Adipocyte (in vitro differentiated cells): ENCODE data around the gene TEX2.

ENCODE experiments used
- DNase-seq: peaks from one replicate; pipeline ENCODE4 v3.0.0-alpha.2; 2015; ENCODE audit warnings: low read depth
- H3K27me3 ChIP-seq: replicated peaks from 2 replicates; pipeline ENCODE4 v1.7.0; 2013; ENCODE audit warnings: mild to moderate bottlenecking, low read length, moderate library complexity; ENCODE audit not compliant: control insufficient read depth, insufficient read depth
- H3K36me3 ChIP-seq: 2 replicates; pipeline ENCODE4 v1.7.0; 2013; ENCODE audit warnings: low read length, mild to moderate bottlenecking, moderate library complexity; ENCODE audit not compliant: control insufficient read depth, insufficient read depth, severe bottlenecking
- H3K4me1 ChIP-seq: 2 replicates; pipeline ENCODE4 v1.7.0; 2013; ENCODE audit warnings: mild to moderate bottlenecking, low read length, moderate library complexity; ENCODE audit not compliant: control insufficient read depth, insufficient read depth
- H3K4me3 ChIP-seq: 2 replicates; pipeline ENCODE4 v1.7.0; 2013; ENCODE audit warnings: mild to moderate bottlenecking, low read length, moderate library complexity
- H3K9ac ChIP-seq: 2 replicates; pipeline ENCODE4 v1.7.0; 2013; ENCODE audit warnings: mild to moderate bottlenecking, low read length, moderate library complexity
- H3K9me3 ChIP-seq: 2 replicates; pipeline ENCODE4 v1.7.0; 2013; ENCODE audit warnings: mild to moderate bottlenecking, low read length, moderate library complexity; ENCODE audit not compliant: control insufficient read depth

TEX2 gene

GRCh38 chr17:64263000-64263766 is at the start of gene TEX2:
Gene TEX2, minus strand, starts transcription at chr17:64263260. Its CDS starts 49,043 bp downstream, at chr17:64214217.
- Histone ChIP-seq H3K9ac (peak within 1 kb of the TSS; percentile 90), H3K4me3 (peak within 1 kb of the TSS; percentile 97), H3K4me1 (peaks cover 32% of the 10 kb centered on the region), H3K9me3 (no peaks in the 10 kb centered on the region), H3K27me3 (peaks cover 7% of the 10 kb centered on the region), H3K36me3 (no peaks in the 10 kb centered on the region)
- DNase-seq = peak; percentile 95

- Histone ChIP-seq H3K9me3 (no peaks in the 10 kb centered on the region), H3K9ac (no peak overlapping the region), H3K4me3 (no peak overlapping the region), H3K36me3 (no peaks in the 10 kb centered on the region), H3K4me1 (peaks cover 8% of the 10 kb centered on the region), H3K27me3 (no peaks in the 10 kb centered on the region)
- no peak for DNase-seq
Observed at GRCh38 chr17:64309710-64310109, 46.6 kb upstream of the TEX2 start.

- Histone ChIP-seq H3K9ac (no peak overlapping the region), H3K36me3 (no peaks in the 10 kb centered on the region), H3K4me1 (peaks cover 7% of the 10 kb centered on the region), H3K9me3 (no peaks in the 10 kb centered on the region), H3K4me3 (no peak overlapping the region), H3K27me3 (no peaks in the 10 kb centered on the region)
- no peak for DNase-seq
Observed at GRCh38 chr17:64309021-64309420, 46.0 kb upstream of the TEX2 start.

- peak; percentile 85 for DNase-seq
- H3K27me3 ChIP-seq = no peaks in the 10 kb centered on the region
- H3K9ac ChIP-seq = no peak overlapping the region
- H3K4me1 ChIP-seq = peaks cover 14% of the 10 kb centered on the region
- no peaks in the 10 kb centered on the region for H3K36me3 ChIP-seq
- no peaks in the 10 kb centered on the region for H3K9me3 ChIP-seq
- H3K4me3 ChIP-seq = no peak overlapping the region
Observed at GRCh38 chr17:64306850-64307463, 43.9 kb upstream of the TEX2 start.

GRCh38 chr17:64304551-64304950 is 41.5 kb upstream of the TEX2 start:
- H3K9ac ChIP-seq = no peak overlapping the region
- no peak overlapping the region for H3K4me3 ChIP-seq
- no peaks in the 10 kb centered on the region for H3K9me3 ChIP-seq
- no peaks in the 10 kb centered on the region for H3K36me3 ChIP-seq
- H3K4me1 ChIP-seq = peaks cover 16% of the 10 kb centered on the region
- no peak for DNase-seq
- H3K27me3 ChIP-seq = no peaks in the 10 kb centered on the region

DNA sequence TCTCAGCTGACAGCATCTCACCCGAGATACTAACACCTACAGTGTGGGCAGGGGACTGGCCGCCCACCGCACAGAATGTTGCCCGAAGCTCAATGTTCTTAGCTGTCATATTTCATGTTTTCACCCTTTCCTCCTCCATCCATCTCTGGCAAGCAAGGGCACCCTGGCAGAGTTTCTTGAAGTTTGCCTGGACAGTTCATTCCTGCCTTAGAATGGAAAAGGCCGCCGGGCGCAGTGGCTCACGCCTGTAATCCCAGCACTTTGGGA is 37.6 kb upstream of the TEX2 start:
- H3K4me3 ChIP-seq = no peak overlapping the region
- H3K36me3 ChIP-seq = no peaks in the 10 kb centered on the region
- no peak overlapping the region for H3K9ac ChIP-seq
- H3K4me1 ChIP-seq = peaks cover 23% of the 10 kb centered on the region
- no peaks in the 10 kb centered on the region for H3K9me3 ChIP-seq
- no peaks in the 10 kb centered on the region for H3K27me3 ChIP-seq
- no peak for DNase-seq

GRCh38 chr17:64297467-64298088 is 34.5 kb upstream of the TEX2 start:
- H3K9ac ChIP-seq = no peak overlapping the region
- no peaks in the 10 kb centered on the region for H3K27me3 ChIP-seq
- H3K9me3 ChIP-seq = no peaks in the 10 kb centered on the region
- H3K36me3 ChIP-seq = no peaks in the 10 kb centered on the region
- H3K4me3 ChIP-seq = no peak overlapping the region
- H3K4me1 ChIP-seq = peaks cover 14% of the 10 kb centered on the region
- no peak for DNase-seq

DNA sequence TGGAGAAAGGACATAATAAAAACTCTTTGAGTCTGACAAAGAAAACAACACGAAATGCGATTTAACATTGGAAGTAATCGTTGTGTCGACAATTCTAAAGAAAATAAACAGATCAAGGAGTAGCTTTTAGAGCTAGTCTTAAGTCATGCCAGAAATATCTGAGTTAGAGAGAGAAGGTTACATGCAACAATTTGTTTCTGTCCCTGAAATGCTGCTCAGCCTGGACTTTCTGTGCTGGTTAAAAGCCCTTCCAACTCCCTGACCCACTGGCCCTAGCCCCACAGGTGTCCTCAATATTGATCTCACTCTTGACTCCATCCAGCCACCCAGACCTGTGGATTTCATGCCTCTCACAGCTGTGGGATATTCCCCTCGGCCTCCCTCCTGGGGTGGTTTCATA is 33.2 kb upstream of the TEX2 start:
- Histone ChIP-seq H3K9ac (no peak overlapping the region), H3K27me3 (no peaks in the 10 kb centered on the region), H3K4me3 (no peak overlapping the region), H3K9me3 (peaks cover 5% of the 10 kb centered on the region), H3K4me1 (peaks cover 9% of the 10 kb centered on the region), H3K36me3 (no peaks in the 10 kb centered on the region)
- peak; percentile 18 for DNase-seq

GRCh38 chr17:64295146-64295545 is 32.1 kb upstream of the TEX2 start:
- H3K9ac ChIP-seq = no peak overlapping the region
- no peak for DNase-seq
- peaks cover 10% of the 10 kb centered on the region for H3K9me3 ChIP-seq
- no peaks in the 10 kb centered on the region for H3K36me3 ChIP-seq
- H3K27me3 ChIP-seq = no peaks in the 10 kb centered on the region
- H3K4me1 ChIP-seq = peaks cover 8% of the 10 kb centered on the region
- no peak overlapping the region for H3K4me3 ChIP-seq

DNA sequence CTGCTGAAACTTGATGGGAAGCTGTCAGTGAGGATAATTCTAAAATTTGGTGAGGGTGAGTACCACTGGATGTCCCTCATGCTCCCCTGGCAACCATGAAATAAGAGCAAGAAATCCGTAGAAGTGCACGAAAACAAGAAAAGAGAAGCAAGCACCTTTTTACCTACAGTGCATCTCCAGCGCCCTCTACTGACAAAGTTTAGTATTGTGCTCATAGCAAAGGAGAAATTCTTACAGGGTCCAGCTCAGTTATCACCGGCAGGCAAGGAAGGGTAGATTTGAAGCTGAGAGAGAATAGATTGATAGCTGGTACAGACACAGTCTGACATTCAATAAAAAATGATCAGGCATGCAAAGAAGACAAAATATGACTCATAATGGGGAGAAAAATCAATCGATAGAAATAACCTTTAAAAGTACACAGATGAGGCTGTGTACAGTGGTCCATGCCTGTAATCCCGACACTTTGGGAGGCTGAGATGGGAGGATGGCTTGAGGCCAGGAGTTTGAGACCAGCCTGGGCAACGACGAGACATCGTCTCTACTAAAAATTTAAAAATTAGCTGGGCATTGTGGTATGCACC is 28.3 kb upstream of the TEX2 start:
- Histone ChIP-seq H3K27me3 (no peaks in the 10 kb centered on the region), H3K4me1 (no peaks in the 10 kb centered on the region), H3K36me3 (no peaks in the 10 kb centered on the region), H3K9ac (no peak overlapping the region), H3K9me3 (peaks cover 10% of the 10 kb centered on the region), H3K4me3 (no peak overlapping the region)
- no peak for DNase-seq

DNA sequence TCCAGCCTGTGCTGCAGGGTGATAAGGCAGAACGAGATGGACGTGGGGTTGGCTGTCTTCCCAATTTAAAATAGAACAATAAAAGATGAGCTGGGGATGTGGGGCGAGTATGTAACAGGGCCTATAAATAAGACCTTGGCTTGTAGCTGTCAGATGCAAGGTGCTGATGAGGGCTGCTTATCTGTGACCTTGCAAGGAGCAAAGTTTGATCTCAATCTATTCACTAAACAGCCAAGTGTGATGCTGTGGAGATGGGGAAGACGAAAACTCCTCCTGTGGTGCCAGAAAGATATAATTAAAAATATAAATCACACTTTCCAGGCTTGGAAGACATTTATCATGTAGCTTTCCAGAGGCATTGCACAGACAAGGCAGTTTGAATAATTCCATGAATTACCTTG is 26.7 kb upstream of the TEX2 start:
- no peaks in the 10 kb centered on the region for H3K4me1 ChIP-seq
- DNase-seq = no peak
- no peaks in the 10 kb centered on the region for H3K36me3 ChIP-seq
- H3K27me3 ChIP-seq = no peaks in the 10 kb centered on the region
- H3K4me3 ChIP-seq = no peak overlapping the region
- peaks cover 10% of the 10 kb centered on the region for H3K9me3 ChIP-seq
- H3K9ac ChIP-seq = no peak overlapping the region
